Retinal pigment epithelial cell (primary cell): ENCODE measurements around the gene CD81.

ENCODE experiments used
- DNase-seq: peaks from one replicate; pipeline ENCODE4 v3.0.0-alpha.2; 2010; ENCODE audit warnings: low read depth
- H3K4me3 ChIP-seq: 2 replicates; pipeline ENCODE4 v1.5.1; 2011; ENCODE audit warnings: mild to moderate bottlenecking, low read length, control low read depth, moderate library complexity
- CTCF ChIP-seq: conservative IDR thresholded peaks from 2 replicates; pipeline ENCODE4 v1.5.1; 2011; ENCODE audit warnings: low read depth, low read length, control low read depth, inconsistent platforms

Gene CD81

GRCh38 chr11:2342557-2342956, 34.6 kb upstream of the CD81 start:
- H3K4me3 ChIP-seq: no peak overlapping the region
- no peak for TF ChIP-seq CTCF
- no peak for DNase-seq

- TF ChIP-seq CTCF: no peak
- H3K4me3 ChIP-seq: no peak overlapping the region
- DNase-seq: no peak
Observed at GRCh38 chr11:2342981-2343380, 34.1 kb upstream of the CD81 start.

GRCh38 chr11:2343502-2343901, 33.6 kb upstream of the CD81 start:
- no peak overlapping the region for H3K4me3 ChIP-seq
- TF ChIP-seq CTCF: no peak
- no peak for DNase-seq

- H3K4me3 ChIP-seq: no peak overlapping the region
- TF ChIP-seq CTCF: no peak
- no peak for DNase-seq
Observed at GRCh38 chr11:2345050-2345449, 32.1 kb upstream of the CD81 start.

- no peak for DNase-seq
- H3K4me3 ChIP-seq: no peak overlapping the region
- no peak for TF ChIP-seq CTCF
Observed at GRCh38 chr11:2346014-2346413, 31.1 kb upstream of the CD81 start.

- TF ChIP-seq CTCF: no peak
- no peak for DNase-seq
Observed at GRCh38 chr11:2346586-2347307, 30.4 kb upstream of the CD81 start.

GRCh38 chr11:2347308-2347830, 29.7 kb upstream of the CD81 start:
- H3K4me3 ChIP-seq: no peak overlapping the region
- DNase-seq: no peak

More at GRCh38 chr11:2346586-2347307, 30.4 kb upstream of the CD81 start:
- no peak overlapping the region for H3K4me3 ChIP-seq

More at GRCh38 chr11:2347308-2347830, 29.7 kb upstream of the CD81 start:
- TF ChIP-seq CTCF: no peak
